Cortex of kidney (tissue), 1 donor: Measurements from ENCODE around the gene LRRC7.
A peak's percentile ranks its signal among the peaks of the same experiment; 100 is the strongest.

Experiments
- DNase-seq: peaks from one replicate; lab custom pipeline; 2025; lab: John Stamatoyannopoulos, UW

The LRRC7 gene

DNA sequence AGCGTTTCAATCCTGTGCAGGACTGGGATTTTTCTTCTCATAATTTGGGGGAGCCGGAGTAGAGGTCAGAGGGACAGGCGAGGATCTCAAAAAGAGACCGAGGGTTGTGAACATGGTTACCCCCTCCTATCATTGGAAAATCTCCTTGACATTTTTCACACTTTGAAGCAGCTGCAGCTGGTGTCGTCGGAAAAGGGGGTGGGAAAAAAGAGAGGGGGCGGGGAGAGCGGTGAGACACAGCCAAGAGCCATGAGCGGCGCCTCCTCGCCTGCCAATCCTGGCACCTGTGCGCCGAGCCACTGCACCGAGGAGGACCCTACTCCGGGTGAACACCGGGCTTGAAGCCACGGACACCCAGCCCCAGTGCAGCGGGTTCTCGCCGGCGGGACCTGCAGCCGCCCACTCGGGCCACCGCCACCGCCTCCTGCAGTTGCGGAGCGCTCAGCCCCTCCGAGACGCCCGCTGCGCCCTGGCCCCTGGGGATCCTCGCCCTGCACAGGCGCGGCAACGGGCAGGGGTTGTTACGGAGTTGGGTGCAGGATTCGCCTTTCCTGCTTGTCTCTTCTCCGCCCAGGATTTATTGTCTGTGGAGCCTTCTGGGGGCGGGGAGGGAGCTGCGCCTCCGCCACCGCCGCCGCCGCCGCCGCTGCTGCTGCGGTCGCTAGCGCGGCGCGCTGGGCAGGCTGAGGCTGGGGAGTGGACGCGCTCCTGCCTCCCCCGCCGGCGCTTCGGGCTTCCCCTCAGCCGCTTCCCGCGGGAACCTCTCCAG is at the start of gene LRRC7:
Gene LRRC7, plus strand, starts transcription at position 271 of the 769 bp plus-strand sequence. CDS start 718 bp downstream, outside the sequence.
- peak; percentile 15 for DNase-seq

GRCh38 chr1:69519006-69519405 is 48.7 kb upstream of the LRRC7 start:
- DNase-seq = no peak

DNA sequence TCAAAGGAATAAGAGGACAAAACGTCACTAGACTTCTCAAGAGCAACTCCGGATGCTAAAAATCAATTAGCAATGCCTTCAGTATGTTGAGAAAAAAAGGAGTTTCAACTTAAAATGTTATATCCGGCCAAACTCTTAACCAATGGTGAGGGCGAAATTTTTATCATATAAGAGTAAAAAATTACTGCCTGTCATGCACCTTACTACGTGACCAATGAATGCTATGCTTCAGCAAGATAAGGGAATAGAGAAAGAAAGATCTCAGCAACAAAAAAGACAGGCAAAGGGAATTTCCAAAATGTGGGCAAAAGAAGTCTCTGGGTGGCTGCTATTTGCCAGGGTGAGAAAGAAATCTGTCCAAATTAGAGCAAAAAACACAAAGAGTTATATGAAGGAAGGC is 47.4 kb upstream of the LRRC7 start:
- DNase-seq = no peak

GRCh38 chr1:69523032-69523431 is 44.7 kb upstream of the LRRC7 start:
- DNase-seq = no peak

- DNase-seq = no peak
These were observed 44.3 kb upstream of the LRRC7 start for GRCh38 chr1:69523461-69523860.

- DNase-seq = no peak
These were observed 43.7 kb upstream of the LRRC7 start for GRCh38 chr1:69524015-69524414.

GRCh38 chr1:69527273-69527672 is 40.4 kb upstream of the LRRC7 start:
- DNase-seq = no peak

DNA sequence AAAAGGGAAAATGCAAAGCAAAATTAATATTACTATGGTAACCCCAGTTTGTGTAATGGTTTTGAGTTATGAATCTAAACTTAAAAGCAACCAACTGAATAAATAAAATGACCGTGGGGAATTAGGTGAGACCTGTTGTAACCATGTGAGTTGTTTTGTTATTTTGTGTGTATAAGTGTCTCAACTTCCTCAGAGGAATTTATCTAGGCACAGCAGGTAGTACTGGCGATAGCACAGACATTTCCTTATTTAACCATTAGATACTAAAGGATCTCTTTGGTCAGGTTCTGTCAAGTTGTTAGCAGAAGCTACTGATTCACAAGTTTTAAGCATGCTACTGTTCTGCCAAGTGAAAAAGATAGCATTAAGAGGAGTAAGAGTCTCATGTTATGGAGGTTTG is 39.3 kb upstream of the LRRC7 start:
- no peak for DNase-seq

DNA sequence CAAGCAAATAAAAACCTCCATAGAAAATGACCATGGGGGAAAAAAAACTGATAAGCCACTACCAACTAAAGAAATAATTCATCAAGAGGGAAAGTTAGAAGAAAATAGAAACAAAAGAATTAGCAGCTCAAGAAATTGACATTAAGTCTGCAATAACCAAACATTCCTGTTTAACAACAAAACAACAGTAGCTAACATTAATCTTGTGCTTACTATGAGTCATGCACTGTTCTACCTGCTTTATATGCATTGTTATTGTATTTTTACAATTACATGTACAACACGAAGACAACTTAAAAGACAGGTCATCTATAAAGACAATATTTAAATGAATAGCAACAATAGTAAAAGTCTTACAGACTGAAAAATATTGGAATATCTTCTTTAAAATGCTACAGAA is 34.4 kb upstream of the LRRC7 start:
- no peak for DNase-seq

- no peak for DNase-seq
These were observed 32.9 kb upstream of the LRRC7 start for GRCh38 chr1:69534829-69535228.

- DNase-seq = no peak
These were observed 32.2 kb upstream of the LRRC7 start for GRCh38 chr1:69535490-69535889.

DNA sequence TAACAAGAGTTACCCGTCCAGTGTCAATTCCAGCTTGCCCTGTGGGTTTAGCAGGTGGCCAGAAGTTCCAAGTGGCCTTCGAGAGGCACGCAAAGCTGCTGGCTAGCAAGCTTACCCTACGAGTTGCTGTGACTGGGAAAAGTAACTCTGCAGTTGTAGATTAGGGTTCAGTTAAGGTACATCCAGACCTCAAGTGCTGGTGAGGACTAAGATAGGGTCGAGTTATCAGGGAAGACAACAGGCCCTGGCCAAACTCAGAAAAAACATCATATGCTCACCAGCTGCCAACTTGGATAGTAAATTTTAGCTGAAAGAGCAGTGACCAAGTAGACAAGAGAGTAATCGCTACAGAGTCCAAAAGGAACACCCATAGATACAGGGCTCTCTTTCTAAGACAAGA is 27.7 kb upstream of the LRRC7 start:
- DNase-seq = no peak

DNA sequence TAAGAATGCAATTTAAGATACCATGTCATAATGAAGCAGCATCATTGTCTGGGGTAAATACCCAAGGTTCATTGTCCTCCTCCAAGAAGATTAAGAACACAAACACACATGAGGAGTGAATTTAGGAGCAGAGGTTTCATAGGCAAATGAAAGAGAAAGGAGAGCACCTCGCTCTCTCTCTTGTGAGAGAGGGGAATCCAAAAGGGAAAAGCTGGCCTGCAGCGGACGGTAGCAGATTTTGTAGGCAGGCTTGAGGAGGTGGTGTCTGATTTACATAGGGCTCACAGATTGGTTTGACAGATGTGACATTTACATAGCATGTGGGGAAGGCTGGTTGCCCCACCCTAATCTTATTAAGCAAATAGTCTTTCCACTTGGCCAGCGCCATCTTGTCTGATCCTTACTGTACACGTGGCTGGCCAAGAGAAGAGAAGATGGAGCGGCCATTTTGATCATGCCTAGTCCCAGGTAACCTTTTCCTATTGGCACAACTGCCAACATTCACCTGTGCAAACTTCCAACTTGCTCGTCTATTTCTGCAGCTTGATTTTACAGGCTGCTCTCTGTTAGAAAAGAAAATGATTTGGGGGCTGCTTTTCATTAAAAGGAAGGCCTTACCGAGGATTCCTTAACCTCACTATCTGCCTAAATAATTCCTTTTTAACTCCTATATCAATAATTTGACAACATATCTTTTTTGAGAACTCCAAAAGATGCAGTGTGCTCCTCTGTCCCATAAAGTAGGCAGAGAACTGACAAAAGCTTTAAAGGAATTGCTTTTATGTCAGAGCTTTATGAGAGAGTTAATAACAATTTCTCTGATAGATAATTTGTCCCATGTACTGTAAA is 16.0 kb upstream of the LRRC7 start:
- no peak for DNase-seq

- no peak for DNase-seq
These were observed 14.0 kb upstream of the LRRC7 start for GRCh38 chr1:69553726-69554125.

DNA sequence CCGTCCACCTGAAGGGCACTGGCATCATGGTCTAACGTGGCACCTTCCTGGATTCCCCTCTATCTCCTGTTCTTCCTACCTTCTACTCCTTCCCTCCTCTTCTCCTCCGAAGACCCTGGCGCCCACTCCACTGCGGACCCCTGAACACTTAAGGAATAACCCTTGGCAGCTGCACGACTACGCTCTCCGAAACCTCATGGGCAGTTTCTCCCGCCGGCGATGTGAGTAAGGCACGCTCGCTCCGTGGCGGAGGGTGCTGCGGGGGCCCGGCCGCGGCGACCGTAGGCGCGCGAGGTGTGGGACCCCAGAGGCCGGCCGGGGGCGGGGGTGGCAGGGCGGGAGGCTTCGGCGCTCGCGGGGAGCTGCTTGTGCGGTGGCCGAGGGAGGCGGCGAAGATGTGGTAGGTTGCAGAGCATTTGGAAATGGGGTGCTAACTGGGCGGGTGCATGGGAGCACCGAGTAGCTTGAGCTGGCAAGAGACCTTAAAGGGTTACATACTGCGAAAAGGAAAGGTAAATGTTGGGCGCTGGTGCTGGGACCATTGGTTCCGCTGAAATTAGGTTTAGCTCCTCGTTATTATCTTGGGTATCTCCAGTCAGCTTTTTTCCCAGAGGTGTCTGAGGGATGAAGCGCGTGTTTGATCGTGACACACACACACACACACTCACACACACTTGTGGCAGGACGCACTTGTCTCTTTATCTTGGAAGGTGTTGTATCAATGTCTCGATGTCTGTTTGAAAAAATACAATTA is 876 bp downstream of the LRRC7 start:
- DNase-seq = no peak

DNA sequence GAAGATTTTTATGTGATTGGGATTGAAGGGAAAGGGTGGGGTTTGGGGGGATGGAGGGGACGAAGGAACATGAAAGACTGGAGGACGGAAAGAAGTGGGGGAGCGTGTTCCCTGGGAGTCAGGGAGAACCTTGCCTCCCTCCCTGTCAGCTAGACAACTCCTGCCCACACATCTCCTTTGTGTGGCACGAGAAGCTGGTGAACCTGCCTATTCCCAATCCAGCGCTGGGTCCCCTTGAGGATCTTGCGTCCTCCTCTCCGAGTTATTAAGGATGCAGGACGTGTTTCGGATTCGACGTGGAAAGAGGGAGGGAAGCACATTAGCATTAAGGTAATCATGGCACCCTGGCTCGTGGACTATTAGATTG is 1.4 kb downstream of the LRRC7 start:
- DNase-seq = no peak

- no peak for DNase-seq
These were observed 2.0 kb downstream of the LRRC7 start for GRCh38 chr1:69569576-69570328.

- DNase-seq = no peak
These were observed 2.6 kb downstream of the LRRC7 start for GRCh38 chr1:69570356-69570755.

- no peak for DNase-seq
These were observed 5.2 kb downstream of the LRRC7 start for GRCh38 chr1:69572921-69573320.

GRCh38 chr1:69573911-69574310 is 6.2 kb downstream of the LRRC7 start:
- no peak for DNase-seq

DNA sequence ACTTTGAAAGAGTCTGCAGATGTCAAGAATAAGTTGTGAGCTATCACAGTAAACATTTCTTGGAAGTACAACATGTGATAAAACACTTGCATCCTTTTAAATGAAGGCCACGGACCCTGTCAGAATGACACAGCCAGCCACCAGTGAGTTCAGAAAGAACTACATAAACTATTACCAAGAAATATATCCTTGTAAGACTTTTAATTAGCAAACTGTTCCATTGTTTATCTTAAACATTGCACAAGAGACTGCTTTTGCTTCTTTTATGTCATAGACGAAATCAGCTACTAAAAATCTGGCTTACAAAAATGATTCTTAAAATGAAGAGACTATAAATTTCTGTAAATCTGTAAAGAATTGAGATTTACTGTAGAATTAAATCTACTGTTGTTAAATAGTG is 17.9 kb downstream of the LRRC7 start:
- no peak for DNase-seq

DNA sequence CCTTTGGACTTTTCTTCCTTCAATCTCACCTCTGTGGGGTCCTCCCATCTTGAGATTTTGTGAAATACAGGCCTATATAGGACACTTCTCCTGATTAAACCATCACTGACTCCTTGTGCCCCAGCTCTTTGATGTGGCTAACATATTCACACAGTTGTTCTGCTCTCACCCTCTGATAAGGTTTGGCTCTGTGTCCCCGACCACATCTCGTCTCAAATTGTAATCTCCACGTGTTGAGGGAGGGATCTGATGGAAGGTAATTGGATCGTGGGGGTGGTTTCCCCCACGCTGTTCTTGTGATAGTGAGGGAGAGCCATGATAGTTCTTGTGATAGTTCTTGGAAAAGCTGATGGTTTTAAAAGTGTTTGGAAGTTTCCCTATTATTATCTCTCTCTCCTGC is 19.7 kb downstream of the LRRC7 start:
- no peak for DNase-seq
